ENCODE data around the gene KIRREL3. TPM values are rescaled to one million over a fixed set of nuclear protein-coding genes. Genes with fewer than 3 reads are reported as not detected.

KIRREL3 gene
- total and polyA plus RNA-seq, 2 of the 8 experiments (the other 6 are each of a cell fraction or from before 2014, with no cell fraction given) = 0.29 to 0.32 TPM

- TF ChIP-seq CHD7 (IDR thresholded peaks at IDR 0.05; ENCODE audit: insufficient replicate concordance, low read length) (no peak), RXRA (IDR thresholded peaks at IDR 0.05; ENCODE audit: insufficient read depth, low read depth, low read length) (no peak), ATF2 (IDR thresholded peaks at IDR 0.05; ENCODE audit: low read length) (no peak), TEAD4 (IDR thresholded peaks at IDR 0.05; ENCODE audit: low read depth, low read length) (no peak), EZH2 (IDR thresholded peaks at IDR 0.05; ENCODE audit: low read depth, low read length, severe bottlenecking) (no peak), YY1 (IDR thresholded peaks at IDR 0.05; ENCODE audit: low read depth, low read length) (no peak), CTBP2 (IDR thresholded peaks at IDR 0.05; ENCODE audit: borderline replicate concordance, insufficient read depth, insufficient read length, low read length) (no peak)
These were observed 476.9 kb downstream of the KIRREL3 start (continued) for GRCh38 chr11:126523441-126524205.

All from H1 (cell line).